Upper lobe of left lung (tissue), 4 donors: ENCODE data around the gene OSBPL5.

Experiments used
- CTCF ChIP-seq, 6 experiments: fragments of 450-650 bp in 4 of 6; fragments of 200-600 bp in 2 of 6; sonication (generic) in 2 of 6; IDR thresholded peaks; one replicate each; pipeline ENCODE4 v1.5.1; 2016 to 2019; ENCODE audit warnings: antibody characterized with exemption in 6 of 6
- EP300 ChIP-seq, 4 donors: sonication (generic); formaldehyde crosslinking; IDR thresholded peaks; one replicate each; pipeline ENCODE4 v1.5.1; 2017; ENCODE audit warnings: antibody characterized with exemption in 4 of 4, control low read depth in 2 of 4
- POLR2A ChIP-seq, 4 donors: fragments of 450-650 bp; IDR thresholded peaks; one replicate each; pipeline ENCODE4 v1.5.1; 2016 to 2017; ENCODE audit warnings: antibody characterized with exemption in 4 of 4, mild to moderate bottlenecking in 2 of 4
- POLR2AphosphoS5 ChIP-seq, 2 donors: sonication (generic); formaldehyde crosslinking; IDR thresholded peaks; one replicate each; pipeline ENCODE4 v1.5.1; 2017; ENCODE audit warnings: antibody characterized with exemption in 2 of 2

- TF ChIP-seq POLR2A (IDR thresholded peaks at IDR 0.05) (no peak), CTCF (IDR thresholded peaks at IDR 0.05) (no peak), POLR2AphosphoS5 (IDR thresholded peaks at IDR 0.05) (no peak), EP300 (IDR thresholded peaks at IDR 0.05) (no peak)
Observed at GRCh38 chr11:3147257-3147619, 17.9 kb downstream of the OSBPL5 start.
